GM12878 (cell line): ENCODE results near the gene IRF9. TPM values are rescaled to one million over a fixed set of nuclear protein-coding genes. Genes with fewer than 3 reads are reported as not detected.

ENCODE experiments used
- E4F1 ChIP-seq: fragments of 450-650 bp; IDR thresholded peaks from 2 replicates; pipeline ENCODE4 v1.6.1; 2018; ENCODE audit warnings: borderline replicate concordance, mild to moderate bottlenecking; ENCODE audit not compliant: partially characterized antibody
- FOS ChIP-seq: IDR thresholded peaks from 3 replicates; pipeline ENCODE4 v1.6.1; 2011; ENCODE audit warnings: borderline replicate concordance; ENCODE audit not compliant: insufficient read length; ENCODE audit errors: extremely low read depth
- IKZF1 ChIP-seq: fragments of 450-650 bp; conservative IDR thresholded peaks from 2 replicates; pipeline ENCODE4 v1.6.1; 2017; ENCODE audit warnings: antibody characterized with exemption, mild to moderate bottlenecking
- KAT2A ChIP-seq: conservative IDR thresholded peaks from 2 replicates; pipeline ENCODE4 v1.6.1; 2011; ENCODE audit warnings: low read depth, low read length; ENCODE audit not compliant: control insufficient read depth
- NR2C1 ChIP-seq: fragments of 450-650 bp; IDR thresholded peaks from 2 replicates; pipeline ENCODE4 v1.6.1; 2017; ENCODE audit warnings: antibody characterized with exemption, mild to moderate bottlenecking, moderate library complexity
- POLR2AphosphoS5 ChIP-seq: IDR thresholded peaks from 2 replicates; pipeline ENCODE4 v1.6.1; 2011; ENCODE audit warnings: mild to moderate bottlenecking, low read length, inconsistent platforms
- PRDM15 ChIP-seq: fragments of 450-650 bp; formaldehyde crosslinking; IDR thresholded peaks from 2 replicates; pipeline ENCODE4 v1.4.0; 2020; ENCODE audit warnings: mild to moderate bottlenecking, moderate library complexity
- TCF3 ChIP-seq: IDR thresholded peaks from 2 replicates; pipeline ENCODE4 v1.6.1; 2012; ENCODE audit warnings: low read depth, mild to moderate bottlenecking, low read length, borderline replicate concordance; ENCODE audit not compliant: insufficient read depth
- ZBTB40 ChIP-seq: fragments of 450-650 bp; IDR thresholded peaks from 2 replicates; pipeline ENCODE4 v1.6.1; 2016; ENCODE audit warnings: mild to moderate bottlenecking, moderate library complexity, borderline replicate concordance
- polyA plus RNA-seq, 11 experiments: library from polyadenylated mRNA; depleted of rRNA in 4 of 11; unstranded in 6 of 11; stranded (reverse) in 5 of 11; fragments of >200 nt; fragmentation: Nextera tagmentation in 4 of 11; fragmentation: Illumina TruSeq in 1 of 11; extraction: Ambion mirVana in 4 of 11; extraction: Trizol in 1 of 11; gene quantifications; 1 replicate in 1 of 11; 2 replicates in 10 of 11; pipeline versions ENCODE4 v1.2.1 to v1.2.3, GENCODE V29; 2011 to 2016; ENCODE audit warnings: inconsistent platforms in 2 of 11, missing spikeins in 2 of 11, low read depth in 1 of 11
- total RNA-seq, 4 experiments: library from RNA; depleted of rRNA in 3 of 4; stranded (reverse); fragments of >200 nt in 3 of 4; fragmentation: Illumina TruSeq in 1 of 4; extraction: Trizol in 1 of 4; gene quantifications; 2 replicates each; pipeline versions ENCODE4 v1.2.1 to v1.2.3, GENCODE V29; 2013 to 2021

IRF9 gene
- total and polyA plus RNA-seq, 10 of the 15 experiments (the other 5 are each of a cell fraction or from before 2014, with no cell fraction given): 47.6 to 234 (median 148) TPM

- TF ChIP-seq TCF3: no peak
- no peak for TF ChIP-seq PRDM15 (CRISPR knock-in tag)
- TF ChIP-seq E4F1: no peak
- TF ChIP-seq KAT2A: no peak
- TF ChIP-seq ZBTB40: no peak
- no peak for TF ChIP-seq FOS
- TF ChIP-seq NR2C1: no peak
- TF ChIP-seq POLR2AphosphoS5: no peak
- TF ChIP-seq IKZF1: no peak
- TF ChIP-seq, all 136 proteins: peak for 0
Observed at GRCh38 chr14:24122898-24123297, 38.2 kb upstream of the IRF9 start (continued).
